HCT116 (cell line): ENCODE data around the gene OLFML2B.

Experiments used
- CEBPB ChIP-seq: IDR thresholded peaks from 2 replicates; pipeline ENCODE4 v1.6.1; 2012; ENCODE audit warnings: low read depth
- EGR1 ChIP-seq: IDR thresholded peaks from 2 replicates; pipeline ENCODE4 v1.6.1; 2012; ENCODE audit warnings: low read depth
- EZH2 ChIP-seq: fragments of 200-600 bp; sonication (generic); IDR thresholded peaks from 2 replicates; pipeline ENCODE4 v1.6.1; 2017; ENCODE audit warnings: antibody characterized with exemption, mixed run types
- JUND ChIP-seq: IDR thresholded peaks from 2 replicates; pipeline ENCODE4 v1.6.1; 2012
- POLR2A ChIP-seq: IDR thresholded peaks from 2 replicates; pipeline ENCODE4 v1.7.0; 2011; ENCODE audit warnings: borderline replicate concordance; ENCODE audit not compliant: insufficient read depth, insufficient read length; ENCODE audit errors: extremely low read depth
- POLR2AphosphoS5 ChIP-seq: IDR thresholded peaks from 2 replicates; pipeline ENCODE4 v1.6.1; 2011; ENCODE audit warnings: mild to moderate bottlenecking, low read depth, low read length, moderate library complexity
- RAD21 ChIP-seq: IDR thresholded peaks from 2 replicates; pipeline ENCODE4 v1.6.1; 2012; ENCODE audit warnings: low read depth, mild to moderate bottlenecking
- SP1 ChIP-seq: IDR thresholded peaks from 2 replicates; pipeline ENCODE4 v1.6.1; 2012; ENCODE audit warnings: low read depth
- ZNF274 ChIP-seq: fragments of 200-500 bp; sonication (Bioruptor generic); IDR thresholded peaks from 2 replicates; pipeline ENCODE4 v1.6.1; 2014; ENCODE audit warnings: mild to moderate bottlenecking, low read depth, low read length, inconsistent platforms
- TF ChIP-seq, protein P1 (sequence below), 3 experiments: fragments of 200-600 bp in 1 of 3; sonication (generic) in 1 of 3; IDR thresholded peaks in 2 of 3; conservative IDR thresholded peaks in 1 of 3; 2 replicates each; pipeline ENCODE4 v1.5.1; 2012 to 2017; ENCODE audit warnings: low read depth in 2 of 3, low read length in 2 of 3, antibody characterized with exemption in 1 of 3, borderline replicate concordance in 1 of 3, control low read depth in 1 of 3, mild to moderate bottlenecking in 1 of 3, mixed read lengths in 1 of 3, mixed run types in 1 of 3, moderate library complexity in 1 of 3; ENCODE audit not compliant: insufficient read depth in 1 of 3
- TF ChIP-seq, protein P2 (sequence below): IDR thresholded peaks from 2 replicates; pipeline ENCODE4 v1.6.1; 2012

DNA sequence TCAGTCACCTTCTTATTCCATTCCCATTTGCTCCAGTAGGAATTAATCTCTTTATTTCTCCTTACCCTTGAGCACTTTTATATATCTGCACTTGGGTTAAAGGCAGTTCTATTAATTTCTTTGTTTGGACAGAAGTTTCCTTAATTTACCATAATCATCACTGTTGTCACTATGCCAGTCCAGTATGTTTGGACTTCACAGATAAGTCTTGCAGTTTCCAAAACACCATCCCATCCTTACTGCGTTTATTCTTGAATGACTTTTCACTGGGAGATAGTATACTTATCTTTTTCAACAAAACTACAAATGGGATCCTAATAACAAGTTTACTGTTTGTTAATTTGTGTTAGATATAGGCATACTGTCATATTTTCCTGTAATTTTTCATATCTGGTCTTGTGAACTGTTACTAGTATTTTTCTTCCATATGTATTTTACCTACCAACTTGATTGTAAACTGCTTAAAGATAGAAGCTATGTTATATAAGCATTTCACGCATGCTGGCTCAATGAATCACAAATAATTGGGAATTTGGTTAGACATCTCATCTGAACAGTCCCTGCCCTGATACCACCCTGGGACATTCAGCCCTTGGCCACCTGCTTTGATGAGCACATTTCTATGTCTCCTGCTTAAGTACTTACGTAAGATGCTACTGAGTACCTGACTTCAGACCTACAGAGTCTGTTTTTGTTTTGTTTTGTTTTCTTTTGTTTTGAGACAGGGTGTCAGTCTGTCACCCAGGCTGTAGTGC lies 78.2 kb downstream of the OLFML2B start:
- TF ChIP-seq, protein P1, sequence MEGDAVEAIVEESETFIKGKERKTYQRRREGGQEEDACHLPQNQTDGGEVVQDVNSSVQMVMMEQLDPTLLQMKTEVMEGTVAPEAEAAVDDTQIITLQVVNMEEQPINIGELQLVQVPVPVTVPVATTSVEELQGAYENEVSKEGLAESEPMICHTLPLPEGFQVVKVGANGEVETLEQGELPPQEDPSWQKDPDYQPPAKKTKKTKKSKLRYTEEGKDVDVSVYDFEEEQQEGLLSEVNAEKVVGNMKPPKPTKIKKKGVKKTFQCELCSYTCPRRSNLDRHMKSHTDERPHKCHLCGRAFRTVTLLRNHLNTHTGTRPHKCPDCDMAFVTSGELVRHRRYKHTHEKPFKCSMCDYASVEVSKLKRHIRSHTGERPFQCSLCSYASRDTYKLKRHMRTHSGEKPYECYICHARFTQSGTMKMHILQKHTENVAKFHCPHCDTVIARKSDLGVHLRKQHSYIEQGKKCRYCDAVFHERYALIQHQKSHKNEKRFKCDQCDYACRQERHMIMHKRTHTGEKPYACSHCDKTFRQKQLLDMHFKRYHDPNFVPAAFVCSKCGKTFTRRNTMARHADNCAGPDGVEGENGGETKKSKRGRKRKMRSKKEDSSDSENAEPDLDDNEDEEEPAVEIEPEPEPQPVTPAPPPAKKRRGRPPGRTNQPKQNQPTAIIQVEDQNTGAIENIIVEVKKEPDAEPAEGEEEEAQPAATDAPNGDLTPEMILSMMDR (IDR thresholded peaks at IDR 0.05 in 2 of 3, conservative IDR thresholded peaks at IDR 0.05 in 1 of 3; ENCODE audit: borderline replicate concordance in 1 of 3, insufficient read depth in 1 of 3, low read depth in 2 of 3, low read length in 2 of 3), result no peak
- TF ChIP-seq ZNF274, result no peak
- TF ChIP-seq CEBPB, result no peak
- TF ChIP-seq POLR2A, result no peak
- no peak for TF ChIP-seq EZH2
- no peak for TF ChIP-seq JUND
- TF ChIP-seq POLR2AphosphoS5, result no peak
- TF ChIP-seq RAD21, result no peak
- no peak for TF ChIP-seq SP1
- TF ChIP-seq, protein P2, sequence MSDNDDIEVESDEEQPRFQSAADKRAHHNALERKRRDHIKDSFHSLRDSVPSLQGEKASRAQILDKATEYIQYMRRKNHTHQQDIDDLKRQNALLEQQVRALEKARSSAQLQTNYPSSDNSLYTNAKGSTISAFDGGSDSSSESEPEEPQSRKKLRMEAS, result no peak
- TF ChIP-seq EGR1, result no peak
